Colonic mucosa (tissue), 4 donors: ENCODE measurements around the gene GCAT. TPM values are rescaled to one million over a fixed set of nuclear protein-coding genes. Genes with fewer than 3 reads are reported as not detected.

Experiments used
- DNase-seq: peaks from one replicate; pipeline ENCODE4 v3.0.0-alpha.2; 2020
- H3K27ac ChIP-seq: fragments of 200-600 bp; one replicate; pipeline ENCODE4 v1.8.0; 2021
- H3K27me3 ChIP-seq: fragments of 200-600 bp; one replicate; pipeline ENCODE4 v1.8.0; 2021
- H3K36me3 ChIP-seq: fragments of 200-600 bp; one replicate; pipeline ENCODE4 v1.8.0; 2021
- H3K4me1 ChIP-seq: fragments of 200-600 bp; one replicate; pipeline ENCODE4 v1.8.0; 2021; ENCODE audit warnings: mild to moderate bottlenecking
- H3K4me3 ChIP-seq: fragments of 200-600 bp; one replicate; pipeline ENCODE4 v1.8.0; 2021
- H3K9ac ChIP-seq, 2 donors: one replicate each; pipeline ENCODE4 v1.7.0; 2013; ENCODE audit warnings: control low read depth in 2 of 2, low read depth in 2 of 2, low read length in 2 of 2
- H3K9me3 ChIP-seq: fragments of 200-600 bp; one replicate; pipeline ENCODE4 v1.8.0; 2021
- CTCF ChIP-seq: fragments of 200-600 bp; IDR thresholded peaks from one replicate; pipeline ENCODE4 v1.8.0; 2022; ENCODE audit warnings: antibody characterized with exemption, mild to moderate bottlenecking
- intact Hi-C: fragments of 100-400 bp; cut with DNase I; formaldehyde crosslinking; loops from one replicate; pipeline ENCODE4 v1.14.1; 2022
- total RNA-seq, 2 donors: library from RNA; stranded (reverse); fragmentation: NEBNext Ultra II Directional in 1 of 2; extraction: Animal tissue kit (Norgen Biotek cat#: 25700) in 1 of 2; gene quantifications; one replicate each; pipeline ENCODE4 v1.2.1, GENCODE V29; 2021
- donor health status: healthy.
- donor health status: DM: no; HTN: no; CAD: no.
- donor health status: DM: no; HTN: no; CAD: no.

Gene GCAT
- total RNA-seq, 2 donors from 2014 or later: 13.0 to 23.5 TPM

GRCh38 chr22:37782340-37783168, 25.2 kb upstream of the GCAT start:
- peaks cover 4% of the 10 kb centered on the region for H3K4me1 ChIP-seq
- no peak overlapping the region for H3K27ac ChIP-seq
- no peaks in the 10 kb centered on the region for H3K36me3 ChIP-seq
- no peaks in the 10 kb centered on the region for H3K27me3 ChIP-seq
- no peak overlapping the region for H3K4me3 ChIP-seq
- intact Hi-C loops: no loop called here
- H3K9ac ChIP-seq: no peak overlapping the region
- DNase-seq: peak; percentile 56
- no peak for TF ChIP-seq CTCF
- no peaks in the 10 kb centered on the region for H3K9me3 ChIP-seq

GRCh38 chr22:37784829-37785495, 22.8 kb upstream of the GCAT start:
- intact Hi-C loops: no loop called here
- Histone ChIP-seq H3K9ac (peak overlapping the region in 1 of 2 donors; percentile 52), H3K4me1 (peaks cover 4% of the 10 kb centered on the region), H3K9me3 (no peaks in the 10 kb centered on the region), H3K36me3 (no peaks in the 10 kb centered on the region), H3K27me3 (no peaks in the 10 kb centered on the region), H3K27ac (peak overlapping the region; percentile 85), H3K4me3 (no peak overlapping the region)
- no peak for TF ChIP-seq CTCF
- peak; percentile 86 for DNase-seq

GRCh38 chr22:37790234-37790633, 17.5 kb upstream of the GCAT start:
- Histone ChIP-seq H3K9ac (peak overlapping the region in 1 of 2 donors; percentile 26), H3K9me3 (no peaks in the 10 kb centered on the region), H3K27ac (no peak overlapping the region), H3K27me3 (no peaks in the 10 kb centered on the region), H3K4me1 (peaks cover 3% of the 10 kb centered on the region), H3K36me3 (no peaks in the 10 kb centered on the region), H3K4me3 (no peak overlapping the region)
- intact Hi-C loops: loop anchor here (10.0 kb wide), 2 partner anchors 105 to 145 kb away; partner anchors contain the start of gene NOL12
- DNase-seq: no peak
- TF ChIP-seq CTCF: no peak

GRCh38 chr22:37792494-37792893, 15.2 kb upstream of the GCAT start:
- H3K4me3 ChIP-seq: no peak overlapping the region
- H3K27me3 ChIP-seq: no peaks in the 10 kb centered on the region
- TF ChIP-seq CTCF: no peak
- intact Hi-C loops: loop anchor here (10.0 kb wide), 2 partner anchors 108 to 148 kb away; partner anchors contain the start of gene NOL12
- DNase-seq: no peak
- H3K27ac ChIP-seq: no peak overlapping the region
- no peaks in the 10 kb centered on the region for H3K9me3 ChIP-seq
- H3K36me3 ChIP-seq: no peaks in the 10 kb centered on the region
- peaks cover 3% of the 10 kb centered on the region for H3K4me1 ChIP-seq
- no peak overlapping the region for H3K9ac ChIP-seq

GRCh38 chr22:37794376-37794775, 13.4 kb upstream of the GCAT start:
- H3K36me3 ChIP-seq: no peaks in the 10 kb centered on the region
- TF ChIP-seq CTCF: no peak
- no peaks in the 10 kb centered on the region for H3K27me3 ChIP-seq
- no peak overlapping the region for H3K27ac ChIP-seq
- H3K4me3 ChIP-seq: no peak overlapping the region
- no peak overlapping the region for H3K9ac ChIP-seq
- peaks cover 3% of the 10 kb centered on the region for H3K4me1 ChIP-seq
- DNase-seq: no peak
- intact Hi-C loops: loop anchor here (10.0 kb wide), 2 partner anchors 110 to 150 kb away; partner anchors contain the start of gene NOL12
- H3K9me3 ChIP-seq: no peaks in the 10 kb centered on the region
